Ishikawa (cell line): Measurements from ENCODE around the gene EEF1AKMT3.

Source experiments
- EP300 ChIP-seq: IDR thresholded peaks from 2 replicates; pipeline ENCODE4 v1.6.1; 2012; ENCODE audit warnings: borderline replicate concordance
- TAF1 ChIP-seq: IDR thresholded peaks from 2 replicates; pipeline ENCODE4 v1.6.1; 2012; ENCODE audit warnings: low read depth, mild to moderate bottlenecking

- TF ChIP-seq TAF1 (no peak), EP300 (no peak)
Measured at GRCh38 chr12:57761391-57761998, 10.9 kb upstream of the EEF1AKMT3 start.
